Astrocyte (in vitro differentiated cells and primary cell): ENCODE measurements around the gene MAP2K7. TPM values are rescaled to one million over a fixed set of nuclear protein-coding genes. Genes with fewer than 3 reads are reported as not detected.
"Not testable (repeated sequence)": the region's sequence is repeated elsewhere in the genome, so short reads cannot be mapped to it uniquely, and the experiment has no call there.

Experiments used
- DNase-seq: peaks from one replicate; pipeline ENCODE4 v3.0.0-alpha.2; 2010; ENCODE audit warnings: low read depth
- FAIRE-seq: peaks from 2 replicates; lab custom pipeline; 2011; peaks lifted over from hg19 to GRCh38; lab: Jason Lieb, UNC
- H2AFZ ChIP-seq: 2 replicates; pipeline ENCODE4 v1.6.0; 2012; ENCODE audit warnings: low read depth, low read length, inconsistent platforms
- H3K27ac ChIP-seq: 2 replicates; pipeline ENCODE4 v1.5.1; 2011; ENCODE audit warnings: low read depth, low read length, inconsistent platforms
- H3K27me3 ChIP-seq: 2 replicates; pipeline ENCODE4 v1.6.0; 2011; ENCODE audit warnings: low read length, inconsistent platforms; ENCODE audit not compliant: insufficient read depth
- H3K36me3 ChIP-seq: 2 replicates; pipeline ENCODE4 v1.5.1; 2011; ENCODE audit warnings: low read length, inconsistent platforms; ENCODE audit not compliant: insufficient read depth
- H3K4me1 ChIP-seq: 2 replicates; pipeline ENCODE4 v1.5.1; 2011; ENCODE audit warnings: low read length, inconsistent platforms; ENCODE audit not compliant: insufficient read depth
- H3K4me2 ChIP-seq: 2 replicates; pipeline ENCODE4 v1.6.0; 2012; ENCODE audit warnings: low read length, inconsistent platforms
- H3K4me3 ChIP-seq: 2 replicates; pipeline ENCODE4 v1.5.1; 2011; ENCODE audit warnings: low read depth, mild to moderate bottlenecking, low read length, inconsistent platforms; ENCODE audit not compliant: insufficient read depth
- H3K79me2 ChIP-seq: 2 replicates; pipeline ENCODE4 v1.6.0; 2012; ENCODE audit warnings: mild to moderate bottlenecking, low read length, inconsistent platforms; ENCODE audit not compliant: insufficient read depth
- H3K9ac ChIP-seq: 2 replicates; pipeline ENCODE4 v1.6.0; 2012; ENCODE audit warnings: mild to moderate bottlenecking, low read length, inconsistent platforms
- H3K9me3 ChIP-seq: 2 replicates; pipeline ENCODE4 v1.5.1; 2012; ENCODE audit warnings: low read depth, mild to moderate bottlenecking, low read length, inconsistent platforms; ENCODE audit not compliant: insufficient read depth
- H4K20me1 ChIP-seq: 2 replicates; pipeline ENCODE4 v1.6.0; 2012; ENCODE audit warnings: low read length, inconsistent platforms; ENCODE audit not compliant: insufficient read depth
- H3K27ac Mint-ChIP-seq: one replicate; pipeline ENCODE4 v1.8.0; 2021; ENCODE audit warnings: mild to moderate bottlenecking, mixed read lengths; ENCODE audit not compliant: unreplicated experiment
- H3K27me3 Mint-ChIP-seq: one replicate; pipeline ENCODE4 v1.8.0; 2021; ENCODE audit warnings: low read depth, mixed read lengths; ENCODE audit not compliant: unreplicated experiment
- H3K36me3 Mint-ChIP-seq: one replicate; pipeline ENCODE4 v1.8.0; 2021; ENCODE audit warnings: low read depth, mixed read lengths; ENCODE audit not compliant: unreplicated experiment
- H3K4me1 Mint-ChIP-seq: one replicate; pipeline ENCODE4 v1.8.0; 2021; ENCODE audit warnings: low read depth, mixed read lengths; ENCODE audit not compliant: unreplicated experiment
- H3K4me3 Mint-ChIP-seq: one replicate; pipeline ENCODE4 v1.8.0; 2021; ENCODE audit warnings: mild to moderate bottlenecking, moderate library complexity, mixed read lengths; ENCODE audit not compliant: unreplicated experiment
- H3K9me3 Mint-ChIP-seq: one replicate; pipeline ENCODE4 v1.8.0; 2021; ENCODE audit warnings: mild to moderate bottlenecking, mixed read lengths; ENCODE audit not compliant: unreplicated experiment
- CTCF ChIP-seq: IDR thresholded peaks from 2 replicates; pipeline ENCODE4 v1.5.1; 2011; ENCODE audit warnings: low read depth, mild to moderate bottlenecking, inconsistent platforms, low read length, moderate library complexity; ENCODE audit not compliant: insufficient read depth
- EZH2 ChIP-seq: IDR thresholded peaks from 2 replicates; pipeline ENCODE4 v1.6.1; 2012; ENCODE audit warnings: mild to moderate bottlenecking, low read length, inconsistent platforms; ENCODE audit not compliant: insufficient read depth
- total RNA-seq: library from RNA; stranded (reverse); gene quantifications from 2 replicates; pipeline ENCODE4 v1.2.1, GENCODE V29; 2021

Gene MAP2K7
- total RNA-seq, 1 donor from 2014 or later: 22.9 TPM

- no peak overlapping the region for H3K27ac ChIP-seq
- H3K4me3 ChIP-seq: no peak overlapping the region
- H3K27me3 Mint-ChIP-seq: no peaks in the 10 kb centered on the region
- no peaks in the 10 kb centered on the region for H4K20me1 ChIP-seq
- no peaks in the 10 kb centered on the region for H3K9me3 ChIP-seq
- no peaks in the 10 kb centered on the region for H3K27me3 ChIP-seq
- no peak overlapping the region for H2AFZ ChIP-seq
- H3K9ac ChIP-seq: no peak overlapping the region
- no peak overlapping the region for H3K27ac Mint-ChIP-seq
- no peak for FAIRE-seq
- no peaks in the 10 kb centered on the region for H3K4me1 Mint-ChIP-seq
- no peak overlapping the region for H3K4me3 Mint-ChIP-seq
- H3K36me3 ChIP-seq: no peaks in the 10 kb centered on the region
- H3K4me2 ChIP-seq: no peak overlapping the region
- no peak for TF ChIP-seq EZH2
- TF ChIP-seq CTCF: no peak
- H3K79me2 ChIP-seq: no peaks in the 10 kb centered on the region
- H3K36me3 Mint-ChIP-seq: peaks cover 2% of the 10 kb centered on the region
- DNase-seq: no peak
- H3K4me1 ChIP-seq: peaks cover 3% of the 10 kb centered on the region
- H3K9me3 Mint-ChIP-seq: no peaks in the 10 kb centered on the region
These were observed 49.9 kb downstream of the MAP2K7 start for GRCh38 chr19:7953576-7953975.

DNA sequence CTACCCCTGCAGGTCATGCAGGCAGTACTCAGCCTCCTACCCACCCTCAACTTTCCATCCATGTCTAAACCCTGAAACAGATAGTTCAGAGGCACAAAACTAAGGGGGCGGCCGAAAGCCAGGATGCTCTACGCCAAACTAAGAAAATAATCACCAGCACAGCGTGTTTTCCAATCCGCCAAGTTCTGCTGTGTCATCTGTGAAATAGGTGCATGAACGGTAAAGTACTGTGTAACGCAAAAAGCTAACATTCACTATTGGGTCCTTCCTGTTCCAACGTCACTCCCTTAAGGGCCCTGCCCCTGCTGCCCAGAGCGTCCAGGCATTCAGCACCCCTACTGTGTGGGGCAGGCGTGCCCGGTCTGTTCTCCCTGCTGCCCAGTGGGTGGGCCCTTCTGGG, 52.0 kb downstream of the MAP2K7 start:
- H3K9ac ChIP-seq: no peak overlapping the region
- no peaks in the 10 kb centered on the region for H4K20me1 ChIP-seq
- Mint-ChIP-seq H3K36me3 (peaks cover 2% of the 10 kb centered on the region), H3K4me3 (no peak overlapping the region), H3K9me3 (no peaks in the 10 kb centered on the region), H3K27me3 (no peaks in the 10 kb centered on the region), H3K4me1 (no peaks in the 10 kb centered on the region), H3K27ac (peak overlapping the region; percentile 12)
- H3K4me3 ChIP-seq: no peak overlapping the region
- no peaks in the 10 kb centered on the region for H3K9me3 ChIP-seq
- H2AFZ ChIP-seq: no peak overlapping the region
- peaks cover 3% of the 10 kb centered on the region for H3K4me1 ChIP-seq
- FAIRE-seq (no peak), DNase-seq (no peak)
- H3K27me3 ChIP-seq: no peaks in the 10 kb centered on the region
- no peaks in the 10 kb centered on the region for H3K79me2 ChIP-seq
- H3K4me2 ChIP-seq: no peak overlapping the region
- H3K27ac ChIP-seq: no peak overlapping the region
- TF ChIP-seq EZH2: no peak
- TF ChIP-seq CTCF: no peak
- H3K36me3 ChIP-seq: peaks cover 2% of the 10 kb centered on the region

GRCh38 chr19:7959211-7959610, 55.5 kb downstream of the MAP2K7 start:
- H3K27ac Mint-ChIP-seq: no peak overlapping the region
- Histone ChIP-seq H3K4me3 (no peak overlapping the region), H3K9me3 (no peaks in the 10 kb centered on the region), H3K27me3 (no peaks in the 10 kb centered on the region), H2AFZ (no peak overlapping the region), H3K79me2 (no peaks in the 10 kb centered on the region), H4K20me1 (no peaks in the 10 kb centered on the region), H3K36me3 (peaks cover 17% of the 10 kb centered on the region), H3K9ac (no peak overlapping the region), H3K4me1 (no peaks in the 10 kb centered on the region), H3K27ac (no peak overlapping the region), H3K4me2 (no peak overlapping the region)
- DNase-seq (no peak), FAIRE-seq (no peak)
- no peaks in the 10 kb centered on the region for H3K9me3 Mint-ChIP-seq
- peaks cover 2% of the 10 kb centered on the region for H3K4me1 Mint-ChIP-seq
- no peaks in the 10 kb centered on the region for H3K27me3 Mint-ChIP-seq
- TF ChIP-seq CTCF: no peak
- TF ChIP-seq EZH2: no peak
- H3K36me3 Mint-ChIP-seq: peaks cover 9% of the 10 kb centered on the region
- H3K4me3 Mint-ChIP-seq: no peak overlapping the region

GRCh38 chr19:7961082-7961481, 57.4 kb downstream of the MAP2K7 start:
- H3K4me3 Mint-ChIP-seq, H3K27ac Mint-ChIP-seq, H3K4me1 ChIP-seq, H3K4me1 Mint-ChIP-seq, H3K79me2 ChIP-seq, H2AFZ ChIP-seq, H3K4me3 ChIP-seq, H3K27ac ChIP-seq, FAIRE-seq, H4K20me1 ChIP-seq, H3K27me3 Mint-ChIP-seq, DNase-seq, H3K9me3 Mint-ChIP-seq, H3K4me2 ChIP-seq, H3K9me3 ChIP-seq, H3K9ac ChIP-seq, H3K27me3 ChIP-seq: not testable (repeated sequence)
- H3K36me3 ChIP-seq: peaks cover 17% of the 10 kb centered on the region
- peaks cover 15% of the 10 kb centered on the region for H3K36me3 Mint-ChIP-seq
